GM12873 (cell line): Measurements from ENCODE around the gene PRR33.

Experiments used
- CTCF ChIP-seq: IDR thresholded peaks from 2 replicates; pipeline ENCODE4 v1.5.1; 2012; ENCODE audit warnings: low read depth, mild to moderate bottlenecking, moderate library complexity, low read length, control low read depth; ENCODE audit not compliant: insufficient read depth; ENCODE audit errors: missing control alignments

PRR33 gene

GRCh38 chr11:1870326-1870696 is 21.4 kb downstream of the PRR33 start:
- no peak for TF ChIP-seq CTCF

- no peak for TF ChIP-seq CTCF
These were observed 22.0 kb downstream of the PRR33 start for GRCh38 chr11:1869427-1870325.

GRCh38 chr11:1868636-1869291 is 22.9 kb downstream of the PRR33 start:
- no peak for TF ChIP-seq CTCF

- TF ChIP-seq CTCF, result no peak
These were observed 23.5 kb downstream of the PRR33 start for GRCh38 chr11:1868056-1868635.

GRCh38 chr11:1867381-1867780 is 24.3 kb downstream of the PRR33 start:
- TF ChIP-seq CTCF, result no peak

GRCh38 chr11:1866776-1867175 is 24.9 kb downstream of the PRR33 start:
- TF ChIP-seq CTCF, result no peak

- no peak for TF ChIP-seq CTCF
These were observed 25.5 kb downstream of the PRR33 start for GRCh38 chr11:1866226-1866625.
